Urothelium cell line (cell line): ENCODE results near the gene TJP1.
"Not testable (repeated sequence)": the region's sequence is repeated elsewhere in the genome, so short reads cannot be mapped to it uniquely, and the experiment has no call there.

ENCODE experiments used
- DNase-seq: peaks from one replicate; pipeline ENCODE4 v3.0.0; 2011; ENCODE audit warnings: low spot score, mixed read lengths
- FAIRE-seq: peaks from 2 replicates; lab custom pipeline; 2011; peaks lifted over from hg19 to GRCh38; lab: Jason Lieb, UNC

Gene TJP1

GRCh38 chr15:29840054-29840453 is 17.8 kb upstream of the TJP1 start:
- FAIRE-seq: no peak
- no peak for DNase-seq

- DNase-seq (no peak), FAIRE-seq (no peak)
Measured at GRCh38 chr15:29838352-29839010, 16.2 kb upstream of the TJP1 start.

- no peak for DNase-seq
- FAIRE-seq: no peak
Measured at GRCh38 chr15:29835301-29835700, 13.0 kb upstream of the TJP1 start.

GRCh38 chr15:29832709-29833108 is 10.4 kb upstream of the TJP1 start:
- FAIRE-seq: no peak
- no peak for DNase-seq

GRCh38 chr15:29826908-29827820 is 4.9 kb upstream of the TJP1 start:
- DNase-seq (no peak), FAIRE-seq (no peak)

- DNase-seq: no peak
- FAIRE-seq: no peak
Measured at GRCh38 chr15:29825227-29825626, 3.0 kb upstream of the TJP1 start.

- no peak for FAIRE-seq
- DNase-seq: peak; percentile 57
Measured at GRCh38 chr15:29822684-29823459, 604 bp upstream of the TJP1 start.

GRCh38 chr15:29821416-29822099 is 710 bp downstream of the TJP1 start:
- FAIRE-seq (no peak), DNase-seq (peak; percentile 65)

- FAIRE-seq (no peak), DNase-seq (no peak)
Measured at GRCh38 chr15:29820394-29821154, 1.7 kb downstream of the TJP1 start.

- no peak for FAIRE-seq
Measured at GRCh38 chr15:29819979-29820378, 2.3 kb downstream of the TJP1 start.

GRCh38 chr15:29818141-29818540 is 4.1 kb downstream of the TJP1 start:
- no peak for FAIRE-seq

More at GRCh38 chr15:29819979-29820378, 2.3 kb downstream of the TJP1 start:
- no peak for DNase-seq

GRCh38 chr15:29817455-29817854 is 4.8 kb downstream of the TJP1 start:
- FAIRE-seq, DNase-seq: not testable (repeated sequence)

More at GRCh38 chr15:29818141-29818540, 4.1 kb downstream of the TJP1 start:
- no peak for DNase-seq

- no peak for FAIRE-seq
- no peak for DNase-seq
Measured at GRCh38 chr15:29815000-29815710, 7.1 kb downstream of the TJP1 start.

- FAIRE-seq: no peak
- no peak for DNase-seq
Measured at GRCh38 chr15:29813009-29813408, 9.3 kb downstream of the TJP1 start.

- DNase-seq (no peak), FAIRE-seq (no peak)
Measured at GRCh38 chr15:29812384-29812694, 9.9 kb downstream of the TJP1 start.

- FAIRE-seq: no peak
- no peak for DNase-seq
Measured at GRCh38 chr15:29811691-29812383, 10.4 kb downstream of the TJP1 start.

- DNase-seq (no peak), FAIRE-seq (no peak)
Measured at GRCh38 chr15:29805708-29806104, 16.6 kb downstream of the TJP1 start.

- DNase-seq: peak; percentile 16
- no peak for FAIRE-seq
Measured at GRCh38 chr15:29805043-29805707, 17.1 kb downstream of the TJP1 start.
